HCT116 (cell line): ENCODE results near the gene RPRM. TPM values are rescaled to one million over a fixed set of nuclear protein-coding genes. Genes with fewer than 3 reads are reported as not detected.

ENCODE experiments used
- ATAC-seq: fragments of 200-7000 bp; cut with Tn5 transposase; 2 replicates; pipeline ENCODE4 v1.9.1; 2020; ENCODE audit warnings: mild to moderate bottlenecking, moderate library complexity
- BruUV-seq: library from RNA; stranded (reverse); fragments of 400-500 nt; replicated peaks from 2 replicates; lab custom pipeline; 2021; lab: Mats Ljungman, UMichigan
- CTCF ChIA-PET: fragments of 300-600 bp; sonication (Branson Sonifier 250); formaldehyde crosslinking; loops from one replicate; lab custom pipeline; 2021; ENCODE audit warnings: antibody characterized with exemption; lab: Charles Lee
- POLR2A ChIA-PET: fragments of 300-600, 350-600 bp; sonication (Branson Sonifier 250); formaldehyde crosslinking; loops from one replicate; lab custom pipeline; 2021; ENCODE audit warnings: antibody characterized with exemption; lab: Charles Lee
- RAD21 ChIA-PET, 2 experiments: fragments of 300-600 bp; sonication (Branson Sonifier 250); formaldehyde crosslinking; loops; one replicate each; lab custom pipeline; 2023; ENCODE audit warnings: low total read pairs in 2 of 2; ENCODE audit not compliant: uncharacterized antibody in 2 of 2, unreplicated experiment in 2 of 2, low non-redundant PET in 1 of 2; lab: Charles Lee
- DNase-seq: peaks from one replicate; pipeline ENCODE4 v3.0.0-alpha.2; 2010; ENCODE audit warnings: low read depth, low spot score
- H2AFZ ChIP-seq: fragments of 200-600 bp; shearing (Covaris generic), sonication (generic); 2 replicates; pipeline ENCODE4 v1.6.1; 2017; ENCODE audit warnings: low read depth, mixed run types, mixed read lengths, antibody characterized with exemption, low read length; ENCODE audit not compliant: poor library complexity, severe bottlenecking
- H3K27ac ChIP-seq: 2 replicates; pipeline ENCODE4 v1.5.1; 2012; ENCODE audit warnings: low read depth, low read length
- H3K27me3 ChIP-seq: fragments of 200-600 bp; sonication (generic); 2 replicates; pipeline ENCODE4 v1.6.1; 2016; ENCODE audit warnings: mixed run types, low read length, mixed read lengths; ENCODE audit not compliant: insufficient read depth
- H3K36me3 ChIP-seq, 2 experiments: fragments of 200-500 bp in 1 of 2; fragments of 200-600 bp in 1 of 2; sonication (Bioruptor generic) in 1 of 2; sonication (generic) in 1 of 2; 2 replicates each; pipeline versions ENCODE4 v1.5.1 to v1.6.1; 2014 to 2016; ENCODE audit warnings: low read length in 2 of 2, inconsistent platforms in 1 of 2, mixed read lengths in 1 of 2, mixed run types in 1 of 2; ENCODE audit not compliant: insufficient read depth in 2 of 2, control insufficient read depth in 1 of 2
- H3K4me1 ChIP-seq, 2 experiments: fragments of 200-600 bp in 1 of 2; sonication (generic) in 1 of 2; 2 replicates each; pipeline versions ENCODE4 v1.5.1 to v1.6.1; 2012 to 2017; ENCODE audit warnings: low read length in 2 of 2, inconsistent platforms in 1 of 2, mild to moderate bottlenecking in 1 of 2, mixed read lengths in 1 of 2, mixed run types in 1 of 2, moderate library complexity in 1 of 2; ENCODE audit not compliant: insufficient read depth in 2 of 2, control insufficient read depth in 1 of 2
- H3K4me2 ChIP-seq: fragments of 200-600 bp; sonication (generic); 2 replicates; pipeline ENCODE4 v1.6.1; 2017; ENCODE audit warnings: mixed run types, low read length, mixed read lengths
- H3K4me3 ChIP-seq, 2 experiments: fragments of 200-600 bp in 1 of 2; sonication (generic) in 1 of 2; replicated peaks in 1 of 2; 2 replicates each; pipeline ENCODE4 v1.5.1; 2011 to 2016; ENCODE audit warnings: low read length in 2 of 2, control low read depth in 1 of 2, low read depth in 1 of 2, mild to moderate bottlenecking in 1 of 2, mixed read lengths in 1 of 2, mixed run types in 1 of 2
- H3K79me2 ChIP-seq: fragments of 200-600 bp; sonication (generic); 2 replicates; pipeline ENCODE4 v1.6.1; 2017; ENCODE audit warnings: mild to moderate bottlenecking, mixed run types, low read length, moderate library complexity, mixed read lengths; ENCODE audit not compliant: insufficient read depth
- H3K9ac ChIP-seq: fragments of 200-600 bp; sonication (generic); 2 replicates; pipeline ENCODE4 v1.6.1; 2016; ENCODE audit warnings: low read length, mixed read lengths
- H3K9me2 ChIP-seq: fragments of 200-600 bp; sonication (generic), shearing (Covaris generic); 2 replicates; pipeline ENCODE4 v1.6.1; 2017; ENCODE audit warnings: mixed run types, mild to moderate bottlenecking, moderate library complexity; ENCODE audit not compliant: insufficient read depth
- H3K9me3 ChIP-seq, 2 experiments: fragments of 200-500 bp in 1 of 2; fragments of 200-600 bp in 1 of 2; sonication (Bioruptor generic) in 1 of 2; sonication (generic) in 1 of 2; 2 replicates each; pipeline ENCODE4 v1.6.1; 2014 to 2017; ENCODE audit warnings: low read length in 2 of 2, mixed read lengths in 2 of 2, inconsistent platforms in 1 of 2, low read depth in 1 of 2, mild to moderate bottlenecking in 1 of 2, mixed run types in 1 of 2, moderate library complexity in 1 of 2; ENCODE audit not compliant: control insufficient read depth in 1 of 2, insufficient read depth in 1 of 2
- H4K20me1 ChIP-seq: fragments of 200-600 bp; sonication (generic), shearing (Covaris generic); 2 replicates; pipeline ENCODE4 v1.6.1; 2017; ENCODE audit warnings: mixed run types, mild to moderate bottlenecking, moderate library complexity; ENCODE audit not compliant: insufficient read depth
- CEBPB ChIP-seq: IDR thresholded peaks from 2 replicates; pipeline ENCODE4 v1.6.1; 2012; ENCODE audit warnings: low read depth
- EGR1 ChIP-seq: IDR thresholded peaks from 2 replicates; pipeline ENCODE4 v1.6.1; 2012; ENCODE audit warnings: low read depth
- ELF1 ChIP-seq: IDR thresholded peaks from 2 replicates; pipeline ENCODE4 v1.6.1; 2012; ENCODE audit warnings: low read depth, borderline replicate concordance
- FOSL1 ChIP-seq: IDR thresholded peaks from 2 replicates; pipeline ENCODE4 v1.6.1; 2012; ENCODE audit warnings: low read depth
- MAX ChIP-seq: IDR thresholded peaks from 2 replicates; pipeline ENCODE4 v1.6.1; 2012
- POLR2AphosphoS5 ChIP-seq: IDR thresholded peaks from 2 replicates; pipeline ENCODE4 v1.6.1; 2011; ENCODE audit warnings: mild to moderate bottlenecking, low read depth, low read length, moderate library complexity
- RAD21 ChIP-seq: IDR thresholded peaks from 2 replicates; pipeline ENCODE4 v1.6.1; 2012; ENCODE audit warnings: low read depth, mild to moderate bottlenecking
- SIN3A ChIP-seq: IDR thresholded peaks from 2 replicates; pipeline ENCODE4 v1.6.1; 2012; ENCODE audit warnings: low read depth
- SP1 ChIP-seq: IDR thresholded peaks from 2 replicates; pipeline ENCODE4 v1.6.1; 2012; ENCODE audit warnings: low read depth
- SRF ChIP-seq: IDR thresholded peaks from 2 replicates; pipeline ENCODE4 v1.6.1; 2012; ENCODE audit warnings: low read depth
- ZFX ChIP-seq: fragments of 450-650 bp; IDR thresholded peaks from 2 replicates; pipeline ENCODE4 v1.6.1; 2017
- intact Hi-C: fragments of 100-400 bp; cut with micrococcal nuclease; formaldehyde crosslinking; loops from 2 replicates; pipeline ENCODE4 v1.10.0; 2022
- total RNA-seq: library from RNA; stranded (reverse); gene quantifications from one replicate; pipeline ENCODE4 v1.2.1, GENCODE V29; 2021; ENCODE audit not compliant: unreplicated experiment
- TF ChIP-seq, protein P1 (sequence below), 3 experiments: fragments of 200-600 bp in 1 of 3; sonication (generic) in 1 of 3; IDR thresholded peaks in 2 of 3; conservative IDR thresholded peaks in 1 of 3; 2 replicates each; pipeline ENCODE4 v1.5.1; 2012 to 2017; ENCODE audit warnings: low read depth in 2 of 3, low read length in 2 of 3, antibody characterized with exemption in 1 of 3, borderline replicate concordance in 1 of 3, control low read depth in 1 of 3, mild to moderate bottlenecking in 1 of 3, mixed read lengths in 1 of 3, mixed run types in 1 of 3, moderate library complexity in 1 of 3; ENCODE audit not compliant: insufficient read depth in 1 of 3
- TF ChIP-seq, protein P2 (sequence below): IDR thresholded peaks from 2 replicates; pipeline ENCODE4 v1.6.1; 2012

RPRM gene
- total RNA-seq, 1 experiment from 2014 or later: not detected

DNA sequence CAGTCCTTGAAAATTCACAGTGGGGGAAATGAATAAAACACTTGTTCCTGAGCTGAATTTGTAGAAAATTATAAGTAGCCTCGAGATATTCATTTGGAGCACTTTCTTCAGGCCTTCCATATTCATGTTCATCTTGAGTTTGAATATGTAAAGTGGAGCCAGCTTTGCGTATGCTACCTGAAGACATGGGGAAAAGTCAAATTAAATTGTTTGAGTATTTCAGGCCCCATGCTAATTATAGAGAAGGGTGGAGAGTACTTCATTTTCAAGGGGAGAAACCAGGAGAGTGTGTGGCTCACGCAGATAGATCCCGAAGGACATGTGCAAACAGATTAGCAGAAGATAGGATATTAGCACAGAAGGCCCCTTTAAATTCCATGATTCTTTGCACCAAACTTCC lies 7.7 kb downstream of the RPRM start:
- ATAC-seq: no peak
- Histone ChIP-seq H3K9ac (no peak overlapping the region), H2AFZ (no peak overlapping the region)
- POLR2A ChIA-PET: no interaction called here
- TF ChIP-seq RAD21: no peak
- no peak for TF ChIP-seq SP1
- TF ChIP-seq, protein P1, sequence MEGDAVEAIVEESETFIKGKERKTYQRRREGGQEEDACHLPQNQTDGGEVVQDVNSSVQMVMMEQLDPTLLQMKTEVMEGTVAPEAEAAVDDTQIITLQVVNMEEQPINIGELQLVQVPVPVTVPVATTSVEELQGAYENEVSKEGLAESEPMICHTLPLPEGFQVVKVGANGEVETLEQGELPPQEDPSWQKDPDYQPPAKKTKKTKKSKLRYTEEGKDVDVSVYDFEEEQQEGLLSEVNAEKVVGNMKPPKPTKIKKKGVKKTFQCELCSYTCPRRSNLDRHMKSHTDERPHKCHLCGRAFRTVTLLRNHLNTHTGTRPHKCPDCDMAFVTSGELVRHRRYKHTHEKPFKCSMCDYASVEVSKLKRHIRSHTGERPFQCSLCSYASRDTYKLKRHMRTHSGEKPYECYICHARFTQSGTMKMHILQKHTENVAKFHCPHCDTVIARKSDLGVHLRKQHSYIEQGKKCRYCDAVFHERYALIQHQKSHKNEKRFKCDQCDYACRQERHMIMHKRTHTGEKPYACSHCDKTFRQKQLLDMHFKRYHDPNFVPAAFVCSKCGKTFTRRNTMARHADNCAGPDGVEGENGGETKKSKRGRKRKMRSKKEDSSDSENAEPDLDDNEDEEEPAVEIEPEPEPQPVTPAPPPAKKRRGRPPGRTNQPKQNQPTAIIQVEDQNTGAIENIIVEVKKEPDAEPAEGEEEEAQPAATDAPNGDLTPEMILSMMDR (IDR thresholded peaks at IDR 0.05 in 2 of 3, conservative IDR thresholded peaks at IDR 0.05 in 1 of 3; ENCODE audit: borderline replicate concordance in 1 of 3, insufficient read depth in 1 of 3, low read depth in 2 of 3, low read length in 2 of 3): no peak
- TF ChIP-seq, protein P2, sequence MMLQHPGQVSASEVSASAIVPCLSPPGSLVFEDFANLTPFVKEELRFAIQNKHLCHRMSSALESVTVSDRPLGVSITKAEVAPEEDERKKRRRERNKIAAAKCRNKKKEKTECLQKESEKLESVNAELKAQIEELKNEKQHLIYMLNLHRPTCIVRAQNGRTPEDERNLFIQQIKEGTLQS: no peak
- no peak for TF ChIP-seq ZFX
- TF ChIP-seq SRF: no peak
- TF ChIP-seq MAX: no peak
- TF ChIP-seq EGR1: no peak
- no peak for TF ChIP-seq POLR2AphosphoS5
- TF ChIP-seq, all 23 proteins: peak for 0
- H3K79me2 ChIP-seq: no peaks in the 10 kb centered on the region
- no peaks in the 10 kb centered on the region for H4K20me1 ChIP-seq
- BruUV-seq: no TSS peak
- no peaks in the 10 kb centered on the region for H3K4me1 ChIP-seq
- H3K9me3 ChIP-seq: no peaks in the 10 kb centered on the region
- H3K27me3 ChIP-seq: no peaks in the 10 kb centered on the region
- ChIA-PET RAD21 (no interaction called here), CTCF (interaction anchor here (1.7 kb wide), 1 partner anchor 9 kb away, joined by 5 read pairs; no protein-coding TSS in a partner anchor)
- no peak overlapping the region for H3K4me2 ChIP-seq
- no peaks in the 10 kb centered on the region for H3K9me2 ChIP-seq
- no peaks in the 10 kb centered on the region for H3K36me3 ChIP-seq
- H3K4me3 ChIP-seq: no peak overlapping the region
- no peak for DNase-seq
- intact Hi-C loops: no loop called here
- H3K27ac ChIP-seq: no peak overlapping the region

DNA sequence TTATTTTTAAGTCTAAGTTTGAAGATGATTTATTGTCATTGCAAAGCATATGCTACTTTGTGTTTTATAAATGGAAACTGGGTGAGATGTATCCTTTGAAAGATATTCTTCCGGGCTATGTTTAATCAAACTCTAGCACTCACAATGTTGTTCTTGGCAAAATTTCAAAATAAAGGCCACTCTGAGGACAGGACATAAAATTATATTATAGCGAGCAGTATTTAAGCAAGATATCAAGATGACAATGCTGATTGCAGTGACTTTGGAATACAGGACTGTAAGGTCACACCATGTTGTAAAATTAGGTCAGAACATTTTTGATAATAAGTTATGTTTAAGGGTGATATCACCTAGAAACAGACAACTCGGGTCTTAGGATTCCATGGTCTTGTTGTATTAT lies 14.2 kb downstream of the RPRM start:
- RAD21 ChIA-PET: no interaction called here
- Histone ChIP-seq H3K79me2 (no peaks in the 10 kb centered on the region), H3K9me3 (no peaks in the 10 kb centered on the region), H3K4me3 (no peak overlapping the region), H2AFZ (no peak overlapping the region), H3K4me2 (no peak overlapping the region), H3K27ac (no peak overlapping the region), H3K27me3 (no peaks in the 10 kb centered on the region), H3K9me2 (no peaks in the 10 kb centered on the region), H3K36me3 (no peaks in the 10 kb centered on the region), H4K20me1 (no peaks in the 10 kb centered on the region), H3K4me1 (no peaks in the 10 kb centered on the region), H3K9ac (no peak overlapping the region)
- ATAC-seq (no peak), DNase-seq (no peak)
- CTCF ChIA-PET: no interaction called here
- no TSS peak for BruUV-seq
- intact Hi-C loops: no loop called here
- POLR2A ChIA-PET: no interaction called here
- TF ChIP-seq, protein P2: no peak
- TF ChIP-seq FOSL1: no peak
- TF ChIP-seq MAX: no peak
- no peak for TF ChIP-seq POLR2AphosphoS5
- TF ChIP-seq CEBPB: no peak
- TF ChIP-seq RAD21: no peak
- TF ChIP-seq SIN3A: no peak
- TF ChIP-seq ELF1: no peak
- TF ChIP-seq, protein P1 (IDR thresholded peaks at IDR 0.05 in 2 of 3, conservative IDR thresholded peaks at IDR 0.05 in 1 of 3; ENCODE audit: borderline replicate concordance in 1 of 3, insufficient read depth in 1 of 3, low read depth in 2 of 3, low read length in 2 of 3): no peak
